EL (cell line): ENCODE results near the gene ITPR3.

ENCODE experiments used
- DNase-seq: peaks from one replicate; pipeline ENCODE4 v3.0.0-alpha.2; 2016

Gene ITPR3

DNA sequence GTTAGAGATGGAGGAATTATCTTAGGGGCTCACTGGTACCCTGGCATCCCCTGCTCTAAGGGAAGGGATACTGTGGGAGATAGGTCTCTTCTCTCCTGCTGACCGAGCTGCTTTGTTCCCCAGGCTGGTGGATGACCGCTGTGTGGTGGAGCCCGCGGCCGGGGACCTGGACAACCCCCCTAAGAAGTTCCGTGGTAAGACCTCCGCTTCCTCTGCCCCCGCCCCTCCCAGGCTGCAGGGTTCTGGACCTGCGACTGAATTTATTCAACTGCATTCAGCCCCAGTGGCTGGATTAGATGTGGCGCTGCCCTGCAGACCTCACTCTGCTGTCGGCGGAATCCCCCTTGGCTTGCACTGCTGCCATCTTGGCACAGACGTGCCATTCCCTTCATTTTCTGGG is 19.2 kb downstream of the ITPR3 start:
- no peak for DNase-seq

DNA sequence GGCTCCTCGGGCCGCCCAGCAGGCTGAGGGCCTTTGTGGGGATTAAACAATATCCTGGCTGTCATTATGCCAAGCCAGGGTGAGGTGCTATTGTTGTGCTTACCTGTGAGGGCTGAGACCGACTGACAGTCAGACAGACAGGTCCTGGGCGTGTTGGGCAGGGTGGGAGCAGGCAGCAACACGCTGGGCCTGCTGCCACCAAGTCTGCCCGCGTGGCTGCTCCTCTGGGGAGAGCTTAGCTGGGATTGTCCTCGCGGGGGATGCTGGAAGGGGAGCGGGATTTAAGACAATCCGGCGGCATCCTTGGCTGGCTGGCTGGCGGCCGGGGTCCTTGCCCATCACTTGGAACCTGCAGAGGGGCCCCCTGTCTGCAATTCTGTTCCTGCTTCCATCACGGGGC is 20.0 kb downstream of the ITPR3 start:
- no peak for DNase-seq

DNA sequence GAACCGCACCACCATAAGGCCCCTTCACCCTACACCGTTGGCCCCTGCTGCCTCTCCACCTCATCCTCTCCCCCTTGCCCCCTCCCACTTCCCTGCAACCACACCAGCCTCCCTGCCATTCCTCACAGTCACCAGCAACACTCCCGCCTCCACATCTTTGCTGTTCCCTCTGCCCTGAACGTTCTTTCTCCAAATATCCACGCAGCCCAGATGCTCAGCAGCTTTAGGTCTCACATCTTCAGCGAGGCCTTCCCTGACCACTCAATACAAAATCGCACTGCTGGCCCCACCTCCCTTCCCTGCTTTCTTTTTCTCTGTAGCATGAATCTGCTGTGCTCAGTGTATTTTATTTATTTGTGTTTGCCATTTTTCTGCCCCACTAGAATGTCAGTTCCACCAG is 20.5 kb downstream of the ITPR3 start:
- DNase-seq = no peak

DNA sequence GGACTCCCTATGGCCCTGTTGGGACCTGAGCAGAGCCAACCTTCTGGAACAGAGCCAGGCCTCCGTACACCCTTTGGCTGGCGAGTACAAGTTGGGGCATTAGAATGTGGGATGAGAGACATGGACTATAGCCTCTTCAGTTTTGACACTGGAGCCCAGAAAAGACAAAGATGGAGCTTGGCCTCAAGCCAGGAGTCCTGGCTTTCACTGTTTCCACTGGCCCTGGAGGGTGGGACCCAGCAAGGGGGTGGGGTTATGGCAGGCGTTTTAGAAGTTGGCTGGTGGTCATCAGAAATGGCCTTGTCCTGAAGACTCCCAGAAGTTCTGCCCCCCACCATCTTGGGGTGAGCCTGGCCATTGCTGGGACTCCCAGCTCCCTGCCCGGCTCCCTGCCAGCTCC is 21.8 kb downstream of the ITPR3 start:
- no peak for DNase-seq

DNA sequence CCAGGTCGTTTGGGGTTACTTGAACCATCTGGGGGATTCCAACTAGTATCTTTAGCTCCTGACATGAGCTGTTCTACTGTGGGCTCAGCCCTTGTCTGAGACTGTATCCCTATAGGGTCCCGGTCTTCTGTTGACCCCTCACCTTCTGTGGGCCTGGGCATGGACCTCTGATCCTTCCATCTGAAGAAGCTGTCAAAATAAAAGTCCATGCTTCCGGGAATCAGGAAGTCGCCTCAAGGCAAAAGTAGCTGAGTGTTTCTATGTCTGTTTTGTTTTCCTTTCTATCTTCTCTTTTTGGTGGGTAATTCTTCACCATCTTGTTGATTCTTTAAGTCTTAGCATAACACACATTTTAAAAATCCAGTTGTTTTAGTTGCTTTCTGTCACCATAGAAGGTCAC is 30.3 kb downstream of the ITPR3 start:
- DNase-seq = no peak

DNA sequence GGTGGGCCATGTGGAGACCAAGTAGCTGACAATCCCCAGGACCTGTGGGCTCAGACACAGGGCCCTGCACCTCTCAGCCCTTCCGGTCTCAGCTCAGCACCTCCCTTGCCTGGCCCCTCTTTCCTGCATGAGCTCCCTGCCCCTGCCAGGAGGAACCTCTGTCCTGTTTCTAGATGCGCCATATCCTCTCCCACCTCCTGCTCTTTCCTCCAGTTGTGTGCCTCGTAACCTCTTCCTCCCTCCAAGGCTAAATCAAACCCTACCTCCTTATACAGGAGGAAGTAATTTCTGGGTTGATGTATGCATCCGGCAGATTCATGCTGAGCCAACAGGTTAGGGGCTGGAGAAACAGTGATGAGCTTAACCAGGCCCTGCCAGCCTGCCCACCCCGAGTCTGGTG is 30.9 kb downstream of the ITPR3 start:
- DNase-seq = no peak

DNA sequence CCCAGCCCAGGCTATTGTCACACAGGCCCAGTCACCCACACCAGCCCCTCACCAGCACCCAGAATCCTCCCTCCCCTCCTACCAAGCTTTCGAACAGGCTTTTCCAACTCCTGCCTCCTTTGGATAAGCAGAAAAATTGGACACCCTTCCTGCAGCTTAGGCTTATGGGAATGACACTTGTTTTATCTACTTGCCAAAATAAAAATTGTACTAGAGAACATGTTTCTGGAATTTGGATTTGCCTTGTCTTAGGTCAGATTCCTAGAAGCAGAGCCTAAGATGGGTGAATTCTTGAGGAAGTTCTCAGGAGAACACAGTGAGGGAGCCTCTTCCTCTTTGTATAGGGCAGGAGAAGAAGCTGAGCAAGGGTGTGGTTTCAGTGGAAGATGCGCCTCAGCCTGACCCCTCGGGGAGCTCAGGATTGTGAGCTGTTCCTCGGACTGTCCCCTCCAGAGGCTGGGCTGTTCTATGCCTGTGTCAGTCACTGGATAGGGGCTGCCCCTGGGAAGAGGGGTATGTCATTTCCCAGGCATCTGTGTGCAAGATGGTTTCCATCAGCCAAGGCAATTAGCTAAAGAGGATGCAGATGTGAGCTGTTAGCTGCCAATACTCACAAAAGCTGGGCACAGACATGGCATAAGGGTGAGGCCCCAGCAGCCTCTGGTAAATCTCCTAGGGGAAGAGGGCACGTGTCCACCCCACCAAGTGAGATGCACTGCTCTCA is 33.9 kb downstream of the ITPR3 start:
- peak; percentile 17 for DNase-seq

DNA sequence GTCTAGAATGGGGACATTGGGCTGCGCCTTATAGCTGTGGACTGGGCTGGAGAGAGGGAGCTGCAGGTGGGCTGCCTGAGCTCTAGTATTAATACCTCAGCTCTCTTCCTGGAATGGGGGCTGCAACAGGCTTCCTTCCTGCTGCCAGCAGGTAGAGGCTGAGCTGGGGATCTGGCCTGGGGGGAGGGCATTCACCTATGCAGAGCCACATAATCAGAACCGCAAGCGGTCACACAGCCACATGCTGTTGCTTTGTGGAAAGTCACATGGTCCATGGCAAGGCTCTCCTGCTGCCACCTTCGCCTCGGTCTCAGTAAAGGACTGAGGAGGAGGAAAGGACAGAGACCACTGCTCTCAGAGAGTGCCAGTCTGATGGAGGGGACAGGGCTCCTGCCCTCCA is 35.7 kb downstream of the ITPR3 start:
- DNase-seq = no peak

DNA sequence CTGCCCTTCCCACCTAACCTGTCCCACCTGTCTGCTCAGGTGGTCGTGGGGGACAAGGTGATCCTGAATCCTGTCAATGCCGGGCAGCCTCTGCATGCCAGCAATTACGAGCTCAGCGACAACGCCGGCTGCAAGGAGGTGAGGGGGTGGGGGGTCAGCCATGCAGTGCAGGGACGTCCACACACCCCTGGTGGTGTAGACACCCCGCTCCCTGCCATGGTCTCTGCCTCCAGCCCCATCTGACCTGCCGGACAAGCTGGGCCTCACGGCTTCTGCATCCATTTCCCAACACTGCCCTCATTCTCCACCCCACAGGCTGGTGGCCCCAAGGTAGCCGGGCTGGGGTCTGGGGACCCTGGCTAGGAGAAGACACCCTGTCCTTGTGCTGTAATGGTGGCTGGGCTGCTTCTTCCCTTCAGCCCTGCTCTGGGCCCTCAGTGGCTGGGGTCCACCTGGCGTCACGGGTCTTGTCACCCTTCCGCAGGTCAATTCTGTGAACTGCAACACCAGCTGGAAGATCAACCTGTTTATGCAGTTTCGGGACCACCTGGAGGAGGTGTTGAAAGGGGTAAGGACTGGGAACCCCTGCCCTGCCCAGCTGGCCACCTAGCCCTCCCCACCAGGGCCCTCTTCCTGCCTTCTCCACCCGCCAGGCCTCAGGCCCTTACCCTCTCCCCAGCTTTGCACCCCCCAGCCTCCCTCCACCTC is 38.0 kb downstream of the ITPR3 start:
- no peak for DNase-seq

DNA sequence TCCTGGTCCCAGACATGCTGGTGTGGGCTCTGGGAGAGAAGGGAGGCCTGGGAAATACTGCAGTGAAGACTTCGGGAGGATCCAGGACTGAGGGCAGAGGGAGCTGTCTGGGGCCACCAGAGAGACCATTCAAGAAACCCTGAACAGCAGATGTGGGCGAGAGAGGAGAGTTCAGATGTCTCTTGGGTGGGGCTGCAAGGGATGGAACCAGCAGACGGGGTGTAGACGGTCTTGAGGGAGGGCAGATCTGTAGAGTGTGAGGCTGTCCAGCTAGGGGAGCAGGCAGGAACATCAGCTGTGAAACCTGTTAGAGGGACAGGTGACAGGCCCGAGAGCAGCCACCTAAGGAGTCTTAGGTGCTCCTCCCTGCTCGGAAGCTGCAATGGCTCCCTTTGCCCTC is 38.9 kb downstream of the ITPR3 start:
- no peak for DNase-seq

DNA sequence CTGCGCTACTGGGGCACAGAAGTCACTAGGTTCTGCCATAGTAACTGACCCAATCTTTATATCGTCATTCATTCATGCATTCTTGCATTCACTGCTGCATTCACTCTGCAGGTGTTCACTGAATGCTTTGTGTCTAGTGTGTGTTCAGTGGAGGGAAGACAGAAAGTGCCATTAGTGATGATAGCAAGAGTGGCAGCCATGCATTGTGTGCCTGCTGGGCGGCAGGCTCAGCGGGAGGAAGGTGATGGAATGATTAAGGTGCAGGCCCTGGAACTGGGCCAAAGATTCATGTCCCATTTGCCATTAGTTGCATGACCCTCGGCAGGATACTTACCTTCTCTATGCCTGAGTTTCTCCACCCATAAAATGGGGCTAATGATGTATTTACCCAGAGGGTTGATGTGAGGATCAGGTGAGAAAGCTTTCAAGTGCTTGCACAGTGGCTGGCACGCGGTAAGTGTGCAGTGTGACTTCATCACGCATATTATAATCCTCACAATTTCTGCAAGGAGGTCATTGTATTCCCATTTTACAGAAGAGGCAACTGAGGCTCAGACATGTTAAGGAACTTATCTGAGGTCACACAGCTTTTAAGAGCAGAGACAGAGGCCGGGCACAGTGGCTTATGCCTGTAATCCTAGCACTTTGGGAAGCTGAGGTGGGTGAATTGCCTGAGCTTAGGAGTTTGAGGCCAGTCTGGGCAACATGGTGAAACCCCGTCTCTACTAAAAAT is 40.1 kb downstream of the ITPR3 start:
- DNase-seq = no peak

DNA sequence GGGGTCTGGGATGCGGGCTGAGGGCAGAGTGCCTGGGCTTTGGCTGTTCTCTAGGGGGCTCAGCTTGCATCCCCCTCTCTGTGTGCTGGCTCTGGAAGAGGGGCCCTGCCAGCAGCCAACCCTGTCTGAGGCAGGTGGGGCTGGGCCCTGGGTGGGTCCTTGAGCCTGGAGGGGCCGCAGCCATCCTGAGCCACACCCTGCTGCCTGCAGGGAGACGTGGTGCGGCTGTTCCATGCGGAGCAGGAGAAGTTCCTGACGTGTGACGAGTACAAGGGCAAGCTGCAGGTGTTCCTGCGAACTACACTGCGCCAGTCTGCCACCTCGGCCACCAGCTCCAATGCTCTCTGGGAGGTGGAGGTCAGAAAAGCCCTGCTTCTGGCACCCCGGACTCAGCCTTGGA is 41.2 kb downstream of the ITPR3 start:
- DNase-seq = no peak

DNA sequence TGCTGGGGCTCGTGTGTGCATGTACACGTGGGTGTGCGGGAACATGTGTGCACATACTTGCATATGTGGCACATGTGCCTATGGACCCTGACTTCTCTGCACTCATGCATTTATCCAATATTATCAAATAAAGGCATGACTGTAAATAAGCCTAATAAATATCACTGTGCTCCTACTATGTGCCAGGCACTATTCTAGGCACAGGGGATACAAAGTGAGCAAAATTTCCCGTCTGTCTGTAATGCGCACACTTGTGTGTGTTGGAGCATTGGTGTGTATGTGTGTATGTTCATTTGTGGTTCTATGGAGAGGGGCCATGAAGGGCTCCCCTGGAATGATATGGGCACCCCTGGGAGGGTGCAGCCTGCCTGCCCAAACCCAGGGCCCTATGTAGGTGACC is 41.9 kb downstream of the ITPR3 start:
- DNase-seq = no peak

DNA sequence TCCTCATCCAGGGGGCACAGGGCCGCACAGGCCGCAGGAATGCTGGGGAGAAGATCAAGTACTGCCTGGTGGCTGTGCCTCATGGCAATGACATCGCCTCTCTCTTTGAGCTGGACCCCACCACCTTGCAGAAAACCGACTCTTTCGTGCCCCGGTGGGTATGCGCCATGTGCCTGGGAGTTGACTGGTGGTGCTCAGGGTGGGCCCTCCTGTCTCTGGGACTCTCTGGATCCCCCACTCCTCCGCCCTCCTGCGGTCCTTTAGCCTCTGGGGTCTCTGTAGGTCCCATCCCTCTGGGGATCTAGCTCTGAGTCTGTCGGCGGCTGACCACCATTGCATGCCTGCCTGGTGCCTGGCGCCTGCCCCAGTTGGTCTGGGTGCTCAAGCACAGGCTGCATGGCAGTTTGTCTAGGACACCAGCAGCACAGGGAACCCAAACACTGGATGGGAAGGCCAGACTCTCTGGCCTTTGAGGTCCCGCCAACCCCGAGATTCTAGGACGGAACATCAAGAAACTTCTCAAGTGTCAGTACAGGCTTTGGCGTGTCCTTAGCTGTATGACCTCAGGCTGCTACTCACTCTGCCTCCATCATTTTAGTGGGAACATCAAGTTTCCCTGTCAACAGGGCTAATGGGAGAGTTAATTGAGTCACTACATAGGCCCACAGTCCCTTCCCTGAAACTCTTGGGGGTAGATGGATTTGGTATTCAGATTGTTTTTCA is 42.8 kb downstream of the ITPR3 start:
- DNase-seq = no peak

DNA sequence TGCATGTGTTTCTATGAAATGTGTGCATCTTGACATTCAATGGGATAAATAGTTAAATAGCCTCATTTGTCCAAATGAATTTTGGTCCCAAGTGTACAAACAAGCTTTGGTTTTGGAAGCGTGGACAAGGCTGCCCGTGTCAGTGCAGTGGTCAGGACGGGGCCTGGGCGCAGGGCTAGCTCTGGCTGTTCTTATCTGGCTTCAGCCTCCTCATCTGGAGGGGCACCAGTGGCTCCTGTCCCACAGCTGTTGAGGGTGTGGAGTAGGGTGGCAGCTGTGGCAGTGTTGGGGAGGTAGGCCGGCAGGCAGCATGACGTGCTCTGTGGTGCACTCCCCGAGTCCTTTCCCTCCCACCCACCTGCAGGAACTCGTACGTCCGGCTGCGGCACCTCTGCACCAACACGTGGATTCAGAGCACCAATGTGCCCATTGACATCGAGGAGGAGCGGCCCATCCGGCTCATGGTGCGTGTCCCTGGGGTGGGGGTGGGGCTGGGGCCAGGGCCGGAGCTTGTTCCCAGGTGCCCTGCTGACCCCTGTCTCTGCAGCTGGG is 43.5 kb downstream of the ITPR3 start:
- no peak for DNase-seq

DNA sequence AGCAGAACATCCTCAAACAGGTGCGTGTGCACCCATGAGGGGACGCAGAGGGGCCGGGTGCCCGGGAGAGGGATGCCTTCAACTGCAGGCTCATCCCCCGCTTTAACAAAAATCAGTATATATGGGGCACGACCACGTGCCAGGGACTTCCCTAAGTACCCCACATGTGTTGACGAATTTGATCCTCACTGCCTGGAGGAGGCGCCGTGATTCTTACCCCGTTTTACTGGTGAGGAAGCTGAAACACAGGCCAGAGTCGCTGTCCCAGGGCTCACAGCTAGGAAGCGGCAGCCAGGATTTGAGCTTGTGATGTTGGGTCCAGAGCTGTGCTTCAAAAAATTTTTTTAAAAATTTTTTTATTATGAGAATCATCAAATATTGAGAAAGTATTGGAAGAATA is 44.8 kb downstream of the ITPR3 start:
- no peak for DNase-seq

DNA sequence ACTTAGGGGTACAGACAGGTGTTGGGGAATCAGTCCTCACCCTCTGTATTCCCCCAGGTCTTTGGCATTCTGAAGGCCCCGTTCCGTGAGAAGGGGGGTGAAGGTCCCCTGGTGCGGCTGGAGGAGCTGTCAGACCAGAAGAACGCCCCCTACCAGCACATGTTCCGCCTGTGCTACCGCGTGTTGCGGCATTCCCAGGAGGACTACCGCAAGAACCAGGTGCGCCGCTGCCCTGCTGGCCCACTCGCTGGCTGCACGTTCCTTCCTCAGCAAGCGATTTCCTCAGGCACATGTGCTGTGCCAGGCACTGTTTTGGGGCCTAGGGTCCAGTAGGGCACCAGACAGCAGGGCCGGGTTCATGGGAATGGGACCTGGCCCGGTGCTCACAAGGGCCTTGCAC is 46.0 kb downstream of the ITPR3 start:
- no peak for DNase-seq

DNA sequence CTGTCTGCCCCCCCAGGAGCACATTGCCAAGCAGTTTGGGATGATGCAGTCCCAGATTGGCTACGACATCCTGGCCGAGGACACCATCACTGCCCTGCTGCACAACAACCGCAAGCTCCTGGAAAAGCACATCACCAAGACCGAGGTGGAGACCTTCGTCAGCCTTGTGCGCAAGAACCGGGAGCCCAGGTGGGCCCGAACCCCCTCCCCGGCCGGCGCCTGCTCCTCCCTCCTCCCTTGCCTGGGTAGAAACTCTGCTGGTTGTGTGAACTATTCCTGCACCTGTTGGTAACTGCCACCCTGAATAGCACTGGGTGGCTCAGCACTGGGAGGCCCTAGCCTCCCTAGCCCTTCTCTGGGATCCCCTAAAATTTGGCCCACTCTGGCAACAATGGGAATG is 46.7 kb downstream of the ITPR3 start:
- no peak for DNase-seq

DNA sequence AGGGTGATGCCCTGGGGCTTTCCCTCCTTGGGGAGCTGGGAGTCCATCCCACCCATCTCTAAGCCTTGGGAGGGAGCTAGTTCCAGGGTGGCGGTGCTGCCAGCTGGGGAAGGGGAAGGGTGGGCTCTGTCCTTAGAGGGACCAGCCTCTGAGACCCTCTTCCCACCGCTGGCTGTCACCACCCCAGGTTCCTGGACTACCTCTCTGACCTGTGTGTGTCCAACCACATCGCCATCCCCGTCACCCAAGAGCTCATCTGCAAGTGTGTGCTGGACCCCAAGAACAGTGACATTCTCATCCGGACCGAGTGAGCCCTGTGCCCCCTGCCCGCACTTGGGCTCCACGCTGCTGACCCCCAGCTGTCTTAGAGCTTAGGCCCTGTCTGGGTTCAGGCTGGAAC is 47.2 kb downstream of the ITPR3 start:
- no peak for DNase-seq

DNA sequence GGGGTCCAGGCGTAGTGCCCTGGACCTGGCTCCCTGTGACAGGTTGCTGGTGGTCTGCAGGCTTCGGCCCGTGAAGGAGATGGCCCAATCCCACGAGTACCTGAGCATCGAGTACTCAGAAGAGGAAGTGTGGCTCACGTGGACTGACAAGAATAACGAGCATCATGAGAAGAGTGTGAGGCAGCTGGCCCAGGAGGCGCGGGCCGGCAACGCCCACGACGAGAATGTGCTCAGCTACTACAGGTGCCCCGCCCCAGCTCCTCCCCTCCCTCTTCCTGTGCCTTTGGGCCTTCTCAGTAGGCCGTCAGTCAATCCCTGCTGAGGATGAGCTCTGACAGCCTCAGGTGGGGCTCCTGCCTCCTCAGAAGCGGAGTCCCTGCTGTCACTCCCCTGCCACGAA is 47.8 kb downstream of the ITPR3 start:
- DNase-seq = no peak

DNA sequence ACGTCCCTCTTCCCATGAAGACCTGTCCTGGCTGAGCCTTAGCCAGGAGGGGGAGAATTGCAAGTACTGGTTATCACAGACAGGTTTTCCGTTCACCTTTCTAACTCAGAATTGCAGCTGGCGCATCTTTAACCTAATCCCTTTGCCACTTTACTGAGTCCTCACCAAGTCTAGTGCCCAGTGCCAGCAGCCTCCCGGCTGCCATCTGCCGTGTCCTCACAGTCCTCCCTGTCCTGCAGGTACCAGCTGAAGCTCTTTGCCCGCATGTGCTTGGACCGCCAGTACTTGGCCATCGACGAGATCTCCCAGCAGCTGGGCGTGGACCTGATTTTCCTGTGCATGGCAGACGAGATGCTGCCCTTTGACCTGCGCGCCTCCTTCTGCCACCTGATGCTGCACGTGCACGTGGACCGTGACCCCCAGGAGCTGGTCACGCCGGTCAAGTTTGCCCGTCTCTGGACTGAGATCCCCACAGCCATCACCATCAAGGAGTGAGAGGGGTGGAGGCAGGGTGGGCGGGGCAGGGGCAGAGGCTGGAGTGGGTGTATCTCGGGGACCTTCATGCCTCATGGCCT is 49.1 kb downstream of the ITPR3 start:
- DNase-seq = no peak

DNA sequence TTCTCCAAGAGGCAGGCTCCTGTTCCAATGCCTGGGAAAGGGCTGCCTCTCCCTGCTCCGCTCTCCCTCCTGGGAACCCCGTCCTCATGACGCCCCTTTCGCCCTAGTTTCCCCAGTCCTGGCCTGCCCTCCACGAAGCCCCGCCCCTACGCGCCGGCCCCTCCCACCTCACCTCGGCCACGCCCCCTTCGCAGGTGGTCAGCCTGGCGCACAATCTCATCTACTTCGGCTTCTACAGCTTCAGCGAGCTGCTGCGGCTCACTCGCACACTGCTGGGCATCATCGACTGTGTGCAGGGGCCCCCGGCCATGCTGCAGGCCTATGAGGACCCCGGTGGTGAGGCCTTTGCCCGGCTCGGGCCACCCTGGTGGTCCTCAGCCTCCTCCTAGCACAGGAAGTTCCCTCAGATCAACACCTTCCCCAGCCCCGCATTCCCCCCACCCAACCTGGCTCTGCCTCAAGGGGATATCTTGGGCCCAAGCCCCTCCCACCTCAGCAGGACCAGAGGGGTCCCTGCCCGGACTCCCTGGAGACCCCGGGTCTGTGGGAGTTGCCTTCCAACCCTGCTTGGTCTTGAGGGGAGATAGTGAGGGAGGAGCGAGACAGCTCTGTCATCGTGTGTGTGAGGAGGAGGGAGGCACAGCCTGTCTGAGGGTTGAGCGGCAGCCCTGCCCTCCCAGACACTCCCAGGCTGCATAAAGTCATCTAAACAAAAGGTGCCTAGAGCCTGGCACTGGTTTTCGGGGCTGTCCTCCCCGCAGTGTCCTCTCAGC is 50.0 kb downstream of the ITPR3 start:
- no peak for DNase-seq
